DOHH2 (cell line): Measurements from ENCODE around the gene YIF1A.
"Not testable (repeated sequence)": the region's sequence is repeated elsewhere in the genome, so short reads cannot be mapped to it uniquely, and the experiment has no call there.

Experiments
- H3F3A ChIP-seq: fragments of 200-600 bp; sonication (generic), shearing (Covaris generic); 2 replicates; pipeline ENCODE4 v1.6.0; 2016; ENCODE audit warnings: antibody characterized with exemption, mild to moderate bottlenecking; ENCODE audit not compliant: control insufficient read depth, insufficient read depth
- H3K27ac ChIP-seq: fragments of 200-600 bp; sonication (generic); 2 replicates; pipeline ENCODE4 v1.5.1; 2014; ENCODE audit warnings: low read depth, mild to moderate bottlenecking, low read length, moderate library complexity
- H3K27me3 ChIP-seq: fragments of 200-600 bp; sonication (generic); 2 replicates; pipeline ENCODE4 v1.6.1; 2014; ENCODE audit warnings: mild to moderate bottlenecking, low read length, mixed read lengths; ENCODE audit not compliant: control insufficient read depth
- H3K36me3 ChIP-seq: fragments of 200-600 bp; sonication (generic); 2 replicates; pipeline ENCODE4 v1.6.1; 2014; ENCODE audit warnings: mild to moderate bottlenecking, low read length, moderate library complexity, mixed read lengths; ENCODE audit not compliant: control insufficient read depth
- H3K4me1 ChIP-seq: fragments of 200-600 bp; sonication (generic); 2 replicates; pipeline ENCODE4 v1.6.1; 2014; ENCODE audit warnings: mild to moderate bottlenecking, low read length, mixed read lengths; ENCODE audit not compliant: control insufficient read depth
- H3K4me2 ChIP-seq: fragments of 200-600 bp; sonication (generic); 2 replicates; pipeline ENCODE4 v1.6.0; 2014; ENCODE audit warnings: mild to moderate bottlenecking, low read length, moderate library complexity
- H3K4me3 ChIP-seq: fragments of 200-600 bp; sonication (generic); 2 replicates; pipeline ENCODE4 v1.5.1; 2014; ENCODE audit warnings: mild to moderate bottlenecking, low read length, mixed read lengths
- H3K79me2 ChIP-seq: fragments of 200-600 bp; sonication (generic); 2 replicates; pipeline ENCODE4 v1.6.1; 2014; ENCODE audit warnings: mild to moderate bottlenecking, low read length, mixed read lengths; ENCODE audit not compliant: control insufficient read depth
- H3K9me2 ChIP-seq: fragments of 200-600 bp; sonication (generic); replicated peaks from 2 replicates; pipeline ENCODE4 v1.6.1; 2014; ENCODE audit warnings: mild to moderate bottlenecking, low read length, mixed read lengths; ENCODE audit not compliant: control insufficient read depth
- H3K9me3 ChIP-seq: fragments of 200-600 bp; sonication (generic); 2 replicates; pipeline ENCODE4 v1.6.1; 2014; ENCODE audit warnings: antibody characterized with exemption, low read length, mixed read lengths; ENCODE audit not compliant: control insufficient read depth, insufficient read depth
- H4K20me1 ChIP-seq: fragments of 200-600 bp; sonication (generic); 2 replicates; pipeline ENCODE4 v1.6.0; 2014; ENCODE audit warnings: low read depth, mild to moderate bottlenecking, antibody characterized with exemption, low read length, moderate library complexity; ENCODE audit not compliant: control insufficient read depth, insufficient read depth
- EZH2phosphoT487 ChIP-seq: fragments of 200-600 bp; sonication (generic); IDR thresholded peaks from 2 replicates; pipeline ENCODE4 v1.6.1; 2017; ENCODE audit warnings: borderline replicate concordance, mild to moderate bottlenecking, antibody characterized with exemption, low read length, moderate library complexity, mixed read lengths
- TF ChIP-seq, protein P1 (sequence below): fragments of 200-600 bp; sonication (generic); IDR thresholded peaks from one replicate; pipeline ENCODE4 v1.5.1; 2014; ENCODE audit warnings: antibody characterized with exemption, mild to moderate bottlenecking, low read depth, low read length; ENCODE audit not compliant: poor library complexity, severe bottlenecking

Gene YIF1A

DNA sequence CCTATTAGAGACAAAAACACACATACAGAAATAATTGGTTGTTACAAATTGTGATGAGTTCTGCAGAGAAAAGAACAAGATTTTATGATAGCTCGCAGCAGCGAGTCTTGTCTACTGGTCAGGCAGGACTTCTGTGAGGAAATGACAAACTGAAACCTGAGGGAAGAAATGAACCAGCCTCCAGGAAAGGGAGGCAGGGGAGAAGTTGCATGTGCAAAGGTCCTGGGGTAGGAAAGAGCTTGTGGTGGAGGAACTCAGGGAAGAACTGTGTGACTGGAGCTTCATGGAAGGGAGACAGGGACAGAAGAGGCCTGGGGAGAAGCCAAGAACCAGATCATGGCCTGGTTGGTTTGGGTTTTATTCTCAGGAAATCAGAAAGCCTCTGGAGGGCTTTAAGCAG lies 29.7 kb downstream of the YIF1A start:
- Histone ChIP-seq H3K9me2 (no peaks in the 10 kb centered on the region), H3K9me3 (no peaks in the 10 kb centered on the region), H3K4me1 (peaks cover 24% of the 10 kb centered on the region), H4K20me1 (no peaks in the 10 kb centered on the region), H3K79me2 (peaks cover 26% of the 10 kb centered on the region), H3K4me2 (peak overlapping the region; percentile 75), H3K36me3 (peaks cover 48% of the 10 kb centered on the region), H3F3A (peaks cover 7% of the 10 kb centered on the region; the same call in 1 of the 2 replicates), H3K27me3 (no peaks in the 10 kb centered on the region), H3K4me3 (peak overlapping the region; percentile 97), H3K27ac (no peak overlapping the region)
- TF ChIP-seq EZH2phosphoT487, result no peak
- TF ChIP-seq, protein P1, sequence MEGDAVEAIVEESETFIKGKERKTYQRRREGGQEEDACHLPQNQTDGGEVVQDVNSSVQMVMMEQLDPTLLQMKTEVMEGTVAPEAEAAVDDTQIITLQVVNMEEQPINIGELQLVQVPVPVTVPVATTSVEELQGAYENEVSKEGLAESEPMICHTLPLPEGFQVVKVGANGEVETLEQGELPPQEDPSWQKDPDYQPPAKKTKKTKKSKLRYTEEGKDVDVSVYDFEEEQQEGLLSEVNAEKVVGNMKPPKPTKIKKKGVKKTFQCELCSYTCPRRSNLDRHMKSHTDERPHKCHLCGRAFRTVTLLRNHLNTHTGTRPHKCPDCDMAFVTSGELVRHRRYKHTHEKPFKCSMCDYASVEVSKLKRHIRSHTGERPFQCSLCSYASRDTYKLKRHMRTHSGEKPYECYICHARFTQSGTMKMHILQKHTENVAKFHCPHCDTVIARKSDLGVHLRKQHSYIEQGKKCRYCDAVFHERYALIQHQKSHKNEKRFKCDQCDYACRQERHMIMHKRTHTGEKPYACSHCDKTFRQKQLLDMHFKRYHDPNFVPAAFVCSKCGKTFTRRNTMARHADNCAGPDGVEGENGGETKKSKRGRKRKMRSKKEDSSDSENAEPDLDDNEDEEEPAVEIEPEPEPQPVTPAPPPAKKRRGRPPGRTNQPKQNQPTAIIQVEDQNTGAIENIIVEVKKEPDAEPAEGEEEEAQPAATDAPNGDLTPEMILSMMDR, result no peak

DNA sequence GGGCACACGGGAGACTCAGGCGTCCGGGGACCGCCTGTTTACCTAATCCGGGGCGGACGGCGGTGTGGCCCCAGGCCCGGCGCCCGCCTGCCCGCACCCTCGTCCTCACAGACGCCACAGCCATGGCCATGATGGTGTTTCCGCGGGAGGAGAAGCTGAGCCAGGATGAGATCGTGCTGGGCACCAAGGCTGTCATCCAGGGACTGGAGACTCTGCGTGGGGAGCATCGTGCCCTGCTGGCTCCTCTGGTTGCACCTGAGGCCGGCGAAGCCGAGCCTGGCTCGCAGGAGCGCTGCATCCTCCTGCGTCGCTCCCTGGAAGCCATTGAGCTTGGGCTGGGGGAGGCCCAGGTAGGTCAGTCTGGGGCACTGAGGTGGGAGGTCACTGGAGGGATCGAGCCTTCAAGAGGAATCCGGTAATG lies 30.5 kb downstream of the YIF1A start:
- Histone ChIP-seq H3K27ac (no peak overlapping the region), H3K9me2 (no peaks in the 10 kb centered on the region), H3K9me3 (no peaks in the 10 kb centered on the region), H3K36me3 (peaks cover 41% of the 10 kb centered on the region), H3F3A (peaks cover 7% of the 10 kb centered on the region; the same call in 1 of the 2 replicates), H3K79me2 (peaks cover 26% of the 10 kb centered on the region), H3K27me3 (no peaks in the 10 kb centered on the region), H3K4me2 (peak overlapping the region; percentile 75), H3K4me1 (peaks cover 24% of the 10 kb centered on the region), H3K4me3 (peak overlapping the region; percentile 97), H4K20me1 (no peaks in the 10 kb centered on the region)
- TF ChIP-seq, protein P1, result peak; percentile 22
- TF ChIP-seq EZH2phosphoT487, result no peak

DNA sequence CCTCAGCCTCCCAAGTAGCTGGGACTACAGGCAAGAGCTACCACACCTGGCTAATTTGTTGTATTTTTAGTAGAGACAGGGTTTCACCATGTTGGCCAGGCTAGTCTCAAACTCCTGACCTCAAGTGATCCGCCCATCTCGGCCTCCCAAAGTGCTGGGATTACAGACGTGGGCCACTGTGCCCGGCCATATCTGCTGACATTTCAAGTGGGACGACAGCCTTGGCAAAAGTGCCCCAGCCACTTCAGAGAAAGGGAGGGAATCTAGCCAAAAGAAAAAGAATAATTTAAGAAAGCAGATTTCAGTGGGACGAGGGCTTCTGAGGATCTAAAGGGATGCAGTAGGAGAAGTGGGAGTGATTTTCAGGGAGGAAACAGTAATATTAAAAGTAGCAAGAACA lies 35.9 kb downstream of the YIF1A start:
- H3K27ac ChIP-seq, H3K36me3 ChIP-seq, H3K4me3 ChIP-seq, H3K79me2 ChIP-seq, H3K4me2 ChIP-seq, H3F3A ChIP-seq, H4K20me1 ChIP-seq, H3K9me2 ChIP-seq, H3K9me3 ChIP-seq, H3K27me3 ChIP-seq: not testable (repeated sequence)
- H3K4me1 ChIP-seq, result peaks cover 12% of the 10 kb centered on the region

DNA sequence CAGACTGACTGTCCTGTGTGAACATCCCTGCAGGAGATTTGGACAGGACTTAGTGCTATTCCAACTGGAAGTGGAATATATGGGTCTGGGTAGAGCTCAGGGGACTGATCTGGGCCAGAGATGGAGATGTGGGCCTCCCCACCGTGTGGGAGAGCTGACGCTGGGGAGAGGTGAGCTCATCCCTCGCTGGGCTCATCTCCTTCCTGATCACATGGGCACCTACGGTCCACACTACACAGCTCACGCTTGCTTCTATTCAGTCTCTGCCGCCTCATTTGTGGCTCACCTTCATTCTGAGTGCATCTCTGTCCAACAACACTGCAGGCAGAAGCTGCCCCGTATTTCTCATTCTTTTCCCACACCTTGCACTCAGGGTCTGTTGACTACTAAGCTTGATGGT lies 37.1 kb downstream of the YIF1A start:
- Histone ChIP-seq H3K9me3 (no peaks in the 10 kb centered on the region), H3K4me1 (peaks cover 10% of the 10 kb centered on the region), H3K4me3 (no peak overlapping the region), H4K20me1 (no peaks in the 10 kb centered on the region), H3K4me2 (no peak overlapping the region), H3K27me3 (no peaks in the 10 kb centered on the region), H3K27ac (no peak overlapping the region), H3K36me3 (no peaks in the 10 kb centered on the region), H3K79me2 (no peaks in the 10 kb centered on the region), H3K9me2 (no peaks in the 10 kb centered on the region), H3F3A (peaks cover 4% of the 10 kb centered on the region; the same call in 1 of the 2 replicates)
- TF ChIP-seq EZH2phosphoT487, result no peak
- TF ChIP-seq, protein P1, result no peak
